ENCODE data around the gene DIAPH3.

GRCh38 chr13:59743195-59743594 is 420.5 kb downstream of the DIAPH3 start:
- no peak for TF ChIP-seq CTCF (IDR thresholded peaks at IDR 0.05; ENCODE audit: low read depth, low read length, poor library complexity, severe bottlenecking)
- no peak for TF ChIP-seq EZH2phosphoT487 (IDR thresholded peaks at IDR 0.05; ENCODE audit: borderline replicate concordance, low read length)

All from DOHH2 (cell line).